DND-41 (cell line): ENCODE results near the gene NME7.

ENCODE experiments used
- CTCF ChIP-seq: IDR thresholded peaks from 2 replicates; pipeline ENCODE4 v1.5.1; 2012; ENCODE audit warnings: borderline replicate concordance, low read length, moderate library complexity, mild to moderate bottlenecking; ENCODE audit not compliant: poor library complexity, severe bottlenecking; ENCODE audit errors: extremely low read depth
- EZH2 ChIP-seq: IDR thresholded peaks from 3 replicates; pipeline ENCODE4 v1.6.1; 2012; ENCODE audit warnings: borderline replicate concordance, low read depth, mild to moderate bottlenecking, moderate library complexity, low read length, inconsistent platforms; ENCODE audit not compliant: severe bottlenecking

GRCh38 chr1:169092399-169092798 lies 275.2 kb downstream of the NME7 start:
- TF ChIP-seq CTCF, result no peak
- TF ChIP-seq EZH2, result no peak
